ENCODE data around the gene ADGRL2. TPM values are rescaled to one million over a fixed set of nuclear protein-coding genes. Genes with fewer than 3 reads are reported as not detected.

ADGRL2 gene
- total RNA-seq, 1 donor from 2014 or later, result 85.4 TPM

DNA sequence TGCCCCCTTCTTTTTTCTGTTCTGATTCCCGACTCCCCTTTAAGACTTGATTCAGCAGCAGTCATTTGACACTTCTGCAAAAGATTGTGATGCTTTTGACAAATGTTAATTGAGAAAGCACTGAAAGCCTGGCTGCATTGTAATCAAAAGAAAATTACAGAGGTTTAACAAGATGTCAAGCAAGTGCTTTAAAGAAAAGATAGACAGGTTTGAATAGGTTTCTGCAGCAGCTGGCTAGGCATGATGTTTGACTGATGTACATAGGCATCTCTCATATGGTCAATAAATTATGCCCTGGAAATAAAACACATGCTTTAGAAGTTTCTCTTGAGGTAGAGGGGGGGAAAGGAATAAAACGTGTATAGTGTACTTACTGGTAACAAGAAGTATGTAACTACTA is 147.8 kb downstream of the ADGRL2 start:
- no peaks in the 10 kb centered on the region for H3K9me3 Mint-ChIP-seq (ENCODE audit: unreplicated experiment)
- DNase-seq (ENCODE audit: low spot score), result no peak
- H3K4me3 Mint-ChIP-seq (ENCODE audit: unreplicated experiment), result no peak overlapping the region
- TF ChIP-seq, protein P1, sequence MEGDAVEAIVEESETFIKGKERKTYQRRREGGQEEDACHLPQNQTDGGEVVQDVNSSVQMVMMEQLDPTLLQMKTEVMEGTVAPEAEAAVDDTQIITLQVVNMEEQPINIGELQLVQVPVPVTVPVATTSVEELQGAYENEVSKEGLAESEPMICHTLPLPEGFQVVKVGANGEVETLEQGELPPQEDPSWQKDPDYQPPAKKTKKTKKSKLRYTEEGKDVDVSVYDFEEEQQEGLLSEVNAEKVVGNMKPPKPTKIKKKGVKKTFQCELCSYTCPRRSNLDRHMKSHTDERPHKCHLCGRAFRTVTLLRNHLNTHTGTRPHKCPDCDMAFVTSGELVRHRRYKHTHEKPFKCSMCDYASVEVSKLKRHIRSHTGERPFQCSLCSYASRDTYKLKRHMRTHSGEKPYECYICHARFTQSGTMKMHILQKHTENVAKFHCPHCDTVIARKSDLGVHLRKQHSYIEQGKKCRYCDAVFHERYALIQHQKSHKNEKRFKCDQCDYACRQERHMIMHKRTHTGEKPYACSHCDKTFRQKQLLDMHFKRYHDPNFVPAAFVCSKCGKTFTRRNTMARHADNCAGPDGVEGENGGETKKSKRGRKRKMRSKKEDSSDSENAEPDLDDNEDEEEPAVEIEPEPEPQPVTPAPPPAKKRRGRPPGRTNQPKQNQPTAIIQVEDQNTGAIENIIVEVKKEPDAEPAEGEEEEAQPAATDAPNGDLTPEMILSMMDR (IDR thresholded peaks at IDR 0.05; ENCODE audit: unreplicated experiment), result no peak
- H3K36me3 Mint-ChIP-seq (ENCODE audit: low read depth, unreplicated experiment), result no peaks in the 10 kb centered on the region
- H3K4me1 Mint-ChIP-seq (ENCODE audit: unreplicated experiment), result peaks cover 14% of the 10 kb centered on the region
- no peaks in the 10 kb centered on the region for H3K27me3 Mint-ChIP-seq (ENCODE audit: unreplicated experiment)
- H3K27ac Mint-ChIP-seq (ENCODE audit: unreplicated experiment), result no peak overlapping the region

DNA sequence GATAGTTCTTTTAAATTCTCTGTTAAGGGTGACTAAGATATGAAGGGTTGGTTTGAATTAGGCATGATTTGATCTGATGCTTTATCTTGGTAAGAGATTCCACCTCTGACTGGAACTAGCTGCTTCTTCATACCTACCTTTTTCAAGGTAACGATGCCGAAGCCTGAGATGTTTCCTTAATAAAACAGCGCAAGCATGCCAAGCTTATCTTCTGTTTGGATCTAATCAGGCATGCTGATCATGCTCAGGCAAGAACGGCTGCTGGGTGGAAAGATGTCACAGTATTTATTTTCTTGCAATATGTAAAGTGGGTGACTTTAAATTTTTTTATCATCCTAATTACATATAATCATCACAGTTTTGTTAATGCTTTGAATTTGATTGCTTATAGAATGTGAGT is 148.7 kb downstream of the ADGRL2 start:
- no peaks in the 10 kb centered on the region for H3K36me3 Mint-ChIP-seq (ENCODE audit: low read depth, unreplicated experiment)
- TF ChIP-seq, protein P1 (IDR thresholded peaks at IDR 0.05; ENCODE audit: unreplicated experiment), result no peak
- DNase-seq (ENCODE audit: low spot score), result no peak
- H3K4me1 Mint-ChIP-seq (ENCODE audit: unreplicated experiment), result peaks cover 8% of the 10 kb centered on the region
- H3K9me3 Mint-ChIP-seq (ENCODE audit: unreplicated experiment), result no peaks in the 10 kb centered on the region
- no peak overlapping the region for H3K4me3 Mint-ChIP-seq (ENCODE audit: unreplicated experiment)
- no peak overlapping the region for H3K27ac Mint-ChIP-seq (ENCODE audit: unreplicated experiment)
- H3K27me3 Mint-ChIP-seq (ENCODE audit: unreplicated experiment), result no peaks in the 10 kb centered on the region

DNA sequence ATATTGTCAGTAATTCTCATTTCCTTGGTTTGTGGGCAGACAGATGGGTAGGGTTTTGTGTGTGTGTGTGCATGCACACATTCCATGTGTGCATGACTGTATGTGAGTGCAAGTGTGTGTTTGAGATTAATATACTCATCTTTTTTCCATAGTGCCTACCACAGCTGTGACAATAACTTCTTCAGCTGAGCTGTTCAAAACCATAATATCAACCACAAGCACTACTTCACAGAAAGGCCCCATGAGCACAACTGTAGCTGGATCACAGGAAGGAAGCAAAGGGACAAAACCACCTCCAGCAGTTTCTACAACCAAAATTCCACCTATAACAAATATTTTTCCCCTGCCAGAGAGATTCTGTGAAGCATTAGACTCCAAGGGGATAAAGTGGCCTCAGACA is 149.3 kb downstream of the ADGRL2 start:
- no peaks in the 10 kb centered on the region for H3K27me3 Mint-ChIP-seq (ENCODE audit: unreplicated experiment)
- TF ChIP-seq, protein P1 (IDR thresholded peaks at IDR 0.05; ENCODE audit: unreplicated experiment), result no peak
- no peaks in the 10 kb centered on the region for H3K9me3 Mint-ChIP-seq (ENCODE audit: unreplicated experiment)
- no peak for DNase-seq (ENCODE audit: low spot score)
- H3K27ac Mint-ChIP-seq (ENCODE audit: unreplicated experiment), result no peak overlapping the region
- no peak overlapping the region for H3K4me3 Mint-ChIP-seq (ENCODE audit: unreplicated experiment)
- H3K4me1 Mint-ChIP-seq (ENCODE audit: unreplicated experiment), result peaks cover 8% of the 10 kb centered on the region
- H3K36me3 Mint-ChIP-seq (ENCODE audit: low read depth, unreplicated experiment), result no peaks in the 10 kb centered on the region

DNA sequence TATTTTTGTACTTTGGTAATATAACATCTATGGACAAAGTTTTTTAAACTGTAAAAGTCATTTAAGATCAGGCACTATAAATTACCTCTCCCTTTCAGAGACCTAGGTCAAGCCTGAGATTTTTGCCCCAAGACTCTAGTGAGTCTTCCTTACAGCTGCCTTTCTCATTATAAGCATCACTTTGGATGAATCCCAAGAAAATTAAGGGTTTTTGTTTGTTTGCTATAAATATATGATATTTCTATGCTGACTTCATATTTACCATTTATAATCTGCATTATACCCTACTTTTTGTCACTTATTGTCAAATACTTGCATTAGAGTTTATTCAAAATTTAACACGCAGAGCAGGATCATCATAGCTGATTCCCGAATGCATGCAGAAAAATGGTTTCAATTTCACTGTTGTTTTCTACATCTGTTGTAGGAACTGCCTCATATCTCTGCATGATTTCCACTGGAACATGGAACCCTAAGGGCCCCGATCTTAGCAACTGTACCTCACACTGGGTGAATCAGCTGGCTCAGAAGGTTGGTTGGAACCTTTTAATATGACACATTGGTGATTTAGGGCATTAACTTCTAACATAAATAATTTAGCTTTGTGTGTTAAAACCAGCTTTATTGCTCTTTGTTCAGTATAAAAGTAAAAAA is 150.0 kb downstream of the ADGRL2 start:
- Mint-ChIP-seq H3K27ac (ENCODE audit: unreplicated experiment) (no peak overlapping the region), H3K4me3 (ENCODE audit: unreplicated experiment) (no peak overlapping the region), H3K27me3 (ENCODE audit: unreplicated experiment) (no peaks in the 10 kb centered on the region), H3K36me3 (ENCODE audit: low read depth, unreplicated experiment) (no peaks in the 10 kb centered on the region), H3K4me1 (ENCODE audit: unreplicated experiment) (peaks cover 8% of the 10 kb centered on the region), H3K9me3 (ENCODE audit: unreplicated experiment) (no peaks in the 10 kb centered on the region)
- TF ChIP-seq, protein P1 (IDR thresholded peaks at IDR 0.05; ENCODE audit: unreplicated experiment), result no peak
- no peak for DNase-seq (ENCODE audit: low spot score)

DNA sequence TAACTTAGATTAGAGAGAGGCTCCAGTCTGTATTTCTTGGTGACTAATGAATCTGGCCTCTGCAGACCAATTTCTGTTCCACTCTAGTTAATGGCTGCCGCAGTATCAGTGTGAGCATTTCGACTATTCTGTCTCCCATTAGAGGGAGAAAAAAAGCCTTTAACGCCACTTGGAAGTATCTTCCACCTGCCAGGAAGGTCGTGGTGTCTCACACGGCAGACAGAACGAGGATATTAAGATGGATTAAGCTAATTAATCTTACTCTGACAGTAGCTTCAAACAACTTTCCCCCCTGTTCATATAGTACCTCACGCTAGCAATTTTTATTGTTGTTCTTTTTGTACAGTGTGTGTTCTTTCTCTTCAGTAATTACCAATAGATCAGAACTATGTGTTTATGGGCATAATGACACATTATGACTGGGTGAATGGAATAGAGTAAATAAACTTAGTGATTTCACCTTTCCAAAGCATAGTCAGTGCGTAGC is 153.8 kb downstream of the ADGRL2 start:
- Mint-ChIP-seq H3K27me3 (ENCODE audit: unreplicated experiment) (peaks cover 2% of the 10 kb centered on the region), H3K4me3 (ENCODE audit: unreplicated experiment) (no peak overlapping the region), H3K27ac (ENCODE audit: unreplicated experiment) (no peak overlapping the region), H3K36me3 (ENCODE audit: low read depth, unreplicated experiment) (peaks cover 10% of the 10 kb centered on the region), H3K9me3 (ENCODE audit: unreplicated experiment) (no peaks in the 10 kb centered on the region), H3K4me1 (ENCODE audit: unreplicated experiment) (peaks cover 6% of the 10 kb centered on the region)
- no peak for DNase-seq (ENCODE audit: low spot score)
- TF ChIP-seq, protein P1 (IDR thresholded peaks at IDR 0.05; ENCODE audit: unreplicated experiment), result no peak
